Measurements from ENCODE around the gene INPP5F.

GRCh38 chr10:119703903-119704508 is 21.8 kb upstream of the INPP5F start:
- no peak for TF ChIP-seq POLR2A (IDR thresholded peaks at IDR 0.05)
- TF ChIP-seq CTCF (IDR thresholded peaks at IDR 0.05), result no peak

All from heart left ventricle (tissue), 13 donors.